ENCODE measurements around the gene ARNT2.

- TF ChIP-seq POLR2A (IDR thresholded peaks at IDR 0.05) = no peak
- TF ChIP-seq CTCF (IDR thresholded peaks at IDR 0.05) = no peak
Measured at GRCh38 chr15:80615783-80616391, 211.7 kb downstream of the ARNT2 start.
